ENCODE results near the gene SORD. TPM values are rescaled to one million over a fixed set of nuclear protein-coding genes. Genes with fewer than 3 reads are reported as not detected.
A peak's percentile ranks its signal among the peaks of the same experiment; 100 is the strongest.

The SORD gene
- total and polyA plus RNA-seq, 7 donors: 2.7 to 8.9 (median 5.2) TPM

DNA sequence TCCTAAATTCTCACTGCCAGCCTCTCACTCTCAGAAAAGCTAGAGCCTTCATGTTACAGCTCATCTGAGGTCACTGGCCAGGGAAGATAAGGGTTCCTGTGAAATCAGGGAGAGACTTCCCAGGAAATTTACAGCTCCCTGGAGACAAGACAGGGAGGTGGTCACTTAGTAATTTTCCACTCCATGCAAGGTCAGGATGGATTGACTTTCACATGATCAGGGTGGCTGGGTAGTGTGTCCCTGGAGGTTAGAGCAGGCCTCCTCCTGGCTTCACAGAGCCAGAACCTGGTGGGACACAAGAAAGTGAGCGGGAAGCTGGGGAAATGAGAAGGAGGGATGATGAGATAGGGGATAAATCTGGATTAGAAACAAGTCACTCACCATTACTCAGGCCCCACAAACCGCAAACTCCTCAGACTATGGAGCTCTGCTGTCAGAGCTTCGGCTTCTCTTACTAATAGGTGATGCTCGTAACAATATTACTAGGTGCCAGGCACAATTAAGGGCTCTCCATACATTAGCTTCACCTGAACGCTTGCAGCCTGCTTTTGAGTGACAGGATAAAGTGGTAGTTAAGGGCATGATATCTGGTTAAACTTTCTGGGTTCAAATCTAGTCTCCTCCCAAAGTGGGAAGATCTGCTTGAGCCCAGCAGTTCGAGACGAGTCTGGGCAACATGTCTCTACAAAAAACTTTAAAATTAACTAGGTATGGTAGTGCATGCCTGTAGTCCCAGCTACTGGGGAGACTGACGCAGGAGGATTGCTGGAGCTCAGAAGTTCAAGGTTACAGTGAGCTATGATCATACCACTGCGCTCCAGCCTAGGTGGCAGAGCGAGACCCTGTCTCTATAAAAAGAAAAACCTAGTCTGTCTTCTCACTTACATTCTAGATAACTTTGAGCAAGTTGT is 66.1 kb downstream of the SORD start:
- Histone ChIP-seq H3K4me3 (no peak overlapping the region), H3K9me3 (no peaks in the 10 kb centered on the region), H3K27me3 (ENCODE audit: insufficient read depth in 3 of 3, low read length in 2 of 3) (peaks cover 0 to 7% (median 0%) of the 10 kb centered on the region in 3 donors), H3K4me1 (no peaks in the 10 kb centered on the region), H3K36me3 (ENCODE audit: insufficient read depth in 1 of 2, low read depth in 1 of 2) (no peaks in the 10 kb centered on the region), H3K27ac (no peak overlapping the region)
- ATAC-seq: no peak
- intact Hi-C loops (cut with DNase I): no loop called here
- TF ChIP-seq, protein P1, sequence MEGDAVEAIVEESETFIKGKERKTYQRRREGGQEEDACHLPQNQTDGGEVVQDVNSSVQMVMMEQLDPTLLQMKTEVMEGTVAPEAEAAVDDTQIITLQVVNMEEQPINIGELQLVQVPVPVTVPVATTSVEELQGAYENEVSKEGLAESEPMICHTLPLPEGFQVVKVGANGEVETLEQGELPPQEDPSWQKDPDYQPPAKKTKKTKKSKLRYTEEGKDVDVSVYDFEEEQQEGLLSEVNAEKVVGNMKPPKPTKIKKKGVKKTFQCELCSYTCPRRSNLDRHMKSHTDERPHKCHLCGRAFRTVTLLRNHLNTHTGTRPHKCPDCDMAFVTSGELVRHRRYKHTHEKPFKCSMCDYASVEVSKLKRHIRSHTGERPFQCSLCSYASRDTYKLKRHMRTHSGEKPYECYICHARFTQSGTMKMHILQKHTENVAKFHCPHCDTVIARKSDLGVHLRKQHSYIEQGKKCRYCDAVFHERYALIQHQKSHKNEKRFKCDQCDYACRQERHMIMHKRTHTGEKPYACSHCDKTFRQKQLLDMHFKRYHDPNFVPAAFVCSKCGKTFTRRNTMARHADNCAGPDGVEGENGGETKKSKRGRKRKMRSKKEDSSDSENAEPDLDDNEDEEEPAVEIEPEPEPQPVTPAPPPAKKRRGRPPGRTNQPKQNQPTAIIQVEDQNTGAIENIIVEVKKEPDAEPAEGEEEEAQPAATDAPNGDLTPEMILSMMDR (IDR thresholded peaks at IDR 0.05): no peak
- WGBS, 3 donors: 82 to 85% (median 84%) methylated on average over 10 of the region's 10 CpGs
- DNase-seq: no peak

DNA sequence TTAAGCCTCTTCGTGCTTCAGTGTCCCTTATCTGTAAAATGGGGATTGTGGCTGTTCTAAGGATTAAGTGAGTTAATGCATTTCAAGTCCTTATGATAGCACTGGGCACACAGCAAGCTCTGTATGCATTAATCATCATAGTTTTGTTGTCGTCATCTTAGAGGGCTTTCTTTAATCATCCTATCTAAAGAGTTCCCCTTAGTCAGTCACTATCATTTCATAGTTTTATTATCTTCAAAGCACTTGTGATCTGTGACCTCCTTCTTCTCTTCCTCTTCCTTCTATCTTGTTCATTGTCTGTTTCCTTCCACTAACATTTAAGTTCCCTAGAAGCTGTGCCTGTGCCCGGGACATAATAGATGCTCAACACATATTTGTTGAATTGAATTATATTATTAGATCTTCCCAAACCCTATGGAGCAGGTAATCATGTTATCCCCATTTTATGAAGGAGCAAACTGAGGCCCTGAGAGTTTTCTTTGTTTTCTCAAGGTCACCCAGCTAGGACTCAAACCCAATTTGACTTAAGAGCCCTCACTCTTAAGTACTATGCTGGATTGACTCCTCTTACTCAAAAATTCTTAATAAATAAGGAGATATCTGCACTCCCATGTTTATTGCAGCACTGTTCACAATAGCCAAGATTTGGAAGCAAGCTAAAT is 66.8 kb downstream of the SORD start:
- Histone ChIP-seq H3K36me3 (ENCODE audit: insufficient read depth in 1 of 2, low read depth in 1 of 2) (no peaks in the 10 kb centered on the region), H3K4me1 (no peaks in the 10 kb centered on the region), H3K4me3 (no peak overlapping the region), H3K27me3 (ENCODE audit: insufficient read depth in 3 of 3, low read length in 2 of 3) (peaks cover 0 to 7% (median 0%) of the 10 kb centered on the region in 3 donors), H3K27ac (no peak overlapping the region), H3K9me3 (no peaks in the 10 kb centered on the region)
- ATAC-seq (no peak), DNase-seq (no peak)
- intact Hi-C loops (cut with DNase I): no loop called here
- TF ChIP-seq, protein P1 (IDR thresholded peaks at IDR 0.05): no peak
- WGBS, 3 donors: 70 to 74% (median 70%) methylated on average over 3 of the region's 3 CpGs

DNA sequence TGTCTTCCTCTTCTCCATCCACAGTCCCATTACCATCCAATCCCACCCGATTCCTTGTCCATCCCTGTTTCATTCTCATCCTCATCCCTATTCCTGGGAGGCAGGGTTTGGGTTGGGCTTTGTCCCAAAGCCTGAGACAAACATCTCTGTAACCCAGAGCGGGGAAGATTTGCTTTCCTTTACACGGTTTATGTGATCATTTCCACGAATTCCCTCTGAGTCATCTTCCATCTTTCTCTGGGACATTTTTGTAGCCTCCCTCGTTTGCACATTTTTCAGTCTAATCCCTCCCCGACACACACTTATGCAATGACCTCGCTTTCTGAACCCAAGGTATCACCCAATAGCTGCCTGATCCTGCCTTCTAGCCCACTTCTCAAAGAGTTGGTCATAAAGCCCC is 68.2 kb downstream of the SORD start:
- H3K27me3 ChIP-seq (ENCODE audit: insufficient read depth in 3 of 3, low read length in 2 of 3): peaks cover 0 to 7% (median 0%) of the 10 kb centered on the region in 3 donors
- WGBS, 3 donors: 27 to 41% (median 31%) methylated on average over 7 of the region's 7 CpGs
- intact Hi-C loops (cut with DNase I): no loop called here
- H3K4me3 ChIP-seq: no peak overlapping the region
- TF ChIP-seq, protein P1 (IDR thresholded peaks at IDR 0.05): no peak
- ATAC-seq (peak in 1 of 4 donors; percentile 15), DNase-seq (no peak)
- no peaks in the 10 kb centered on the region for H3K9me3 ChIP-seq
- no peaks in the 10 kb centered on the region for H3K36me3 ChIP-seq (ENCODE audit: insufficient read depth in 1 of 2, low read depth in 1 of 2)
- H3K4me1 ChIP-seq: no peaks in the 10 kb centered on the region
- H3K27ac ChIP-seq: no peak overlapping the region

DNA sequence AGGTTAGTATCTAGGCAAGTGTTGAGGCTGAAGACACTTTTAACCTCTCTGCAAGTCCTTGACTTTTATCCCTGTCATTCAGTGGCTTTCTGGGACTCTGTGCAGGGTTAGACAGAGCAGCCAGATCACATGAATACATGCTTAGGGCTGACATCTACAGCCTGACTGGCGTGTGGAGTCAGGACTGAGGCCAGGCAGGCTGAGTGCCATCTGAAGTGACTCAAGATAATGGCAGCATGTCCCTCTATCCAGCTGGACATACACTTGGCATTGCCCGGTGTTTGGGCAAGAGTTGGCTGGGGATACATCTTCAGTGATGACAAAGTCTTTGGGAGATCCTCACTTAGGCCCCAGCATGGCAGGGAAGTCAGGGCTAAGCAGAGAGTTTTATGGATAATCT is 68.6 kb downstream of the SORD start:
- peak; percentile 52 to 92 (median 72) for ATAC-seq
- no peak overlapping the region for H3K4me3 ChIP-seq
- H3K36me3 ChIP-seq (ENCODE audit: insufficient read depth in 1 of 2, low read depth in 1 of 2): no peaks in the 10 kb centered on the region
- H3K27ac ChIP-seq: no peak overlapping the region
- no peaks in the 10 kb centered on the region for H3K4me1 ChIP-seq
- intact Hi-C loops (cut with DNase I): no loop called here
- TF ChIP-seq, protein P1 (IDR thresholded peaks at IDR 0.05): no peak
- 26 to 40% (median 34%) methylated on average over 2 of the region's 2 CpGs for WGBS, 3 donors
- DNase-seq: peak in 1 of 2 donors; percentile 49
- H3K27me3 ChIP-seq (ENCODE audit: insufficient read depth in 3 of 3, low read length in 2 of 3): peaks cover 0 to 7% (median 0%) of the 10 kb centered on the region in 3 donors
- H3K9me3 ChIP-seq: no peaks in the 10 kb centered on the region

Measured in psoas muscle (tissue), 8 donors.